Adrenal gland (tissue), 12 donors: ENCODE data around the gene DDX56. TPM values are rescaled to one million over a fixed set of nuclear protein-coding genes. Genes with fewer than 3 reads are reported as not detected.
"Not testable (repeated sequence)": the region's sequence is repeated elsewhere in the genome, so short reads cannot be mapped to it uniquely, and the experiment has no call there.

Source experiments
- DNase-seq, 7 donors: peaks; one replicate each; pipeline ENCODE4 v3.0.0-alpha.2; 2019 to 2020
- H3K27ac ChIP-seq, 5 donors: fragments of 200-600 bp; sonication (generic) in 4 of 5; 1 replicate in 3 of 5; 2 replicates in 2 of 5; pipeline versions ENCODE4 v1.5.1 to v1.8.0; 2016 to 2020; ENCODE audit warnings: mild to moderate bottlenecking in 1 of 5
- H3K27me3 ChIP-seq: fragments of 200-600 bp; 2 replicates; pipeline ENCODE4 v1.8.0; 2021
- H3K36me3 ChIP-seq, 2 donors: fragments of 200-600 bp; replicated peaks in 1 of 2; 1 replicate in 1 of 2; 2 replicates in 1 of 2; pipeline versions ENCODE4 v1.5.1 to v1.8.0; 2018 to 2022
- H3K4me1 ChIP-seq, 2 donors: fragments of 200-600 bp; replicated peaks in 1 of 2; 1 replicate in 1 of 2; 2 replicates in 1 of 2; pipeline versions ENCODE4 v1.5.1 to v1.8.0; 2018 to 2021
- H3K4me3 ChIP-seq, 4 donors: fragments of 200-600 bp; sonication (generic) in 3 of 4; one replicate each; pipeline ENCODE4 v1.5.1; 2016 to 2018
- H3K9me3 ChIP-seq, 3 donors: fragments of 200-600 bp; sonication (generic) in 1 of 3; replicated peaks in 1 of 3; 1 replicate in 2 of 3; 2 replicates in 1 of 3; pipeline versions ENCODE4 v1.5.1 to v1.8.0; 2016 to 2021
- CTCF ChIP-seq, 6 experiments: fragments of 450-650 bp in 4 of 6; fragments of 200-600 bp in 2 of 6; sonication (generic) in 1 of 6; IDR thresholded peaks; 1 replicate in 5 of 6; 2 replicates in 1 of 6; pipeline versions ENCODE4 v1.5.1 to v1.8.0; 2016 to 2021; ENCODE audit warnings: antibody characterized with exemption in 6 of 6, mild to moderate bottlenecking in 2 of 6, moderate library complexity in 1 of 6
- POLR2A ChIP-seq, 2 donors: fragments of 450-650 bp; IDR thresholded peaks; one replicate each; pipeline ENCODE4 v1.6.1; 2017; ENCODE audit warnings: antibody characterized with exemption in 2 of 2, mild to moderate bottlenecking in 2 of 2, moderate library complexity in 1 of 2
- WGBS, 4 donors: extraction: QIAGEN DNeasy Blood & Tissue Kit in 2 of 4; methylation state at CpG; one replicate each; pipeline versions ENCODE4 v1.1.5 to v1.1.7; 2013 to 2017; 5-methylcytosine and 5-hydroxymethylcytosine counted together
- intact Hi-C, 2 donors: fragments of 100-400 bp; cut with DNase I; formaldehyde crosslinking; loops; one replicate each; pipeline versions ENCODE4 v1.14.1 to v1.15.0; 2022 to 2023
- polyA plus RNA-seq, 3 donors: library from polyadenylated mRNA; stranded (reverse); fragments of 200-250 nt in 2 of 3; fragments of 350-450 nt in 1 of 3; fragmentation: Illumina TruSeq in 1 of 3; extraction: RNeasy Lipid Tissue Mini Kit (QIAGEN cat#74804) in 1 of 3; gene quantifications; one replicate each; pipeline ENCODE4 v1.2.3, GENCODE V29; 2013 to 2014
- total RNA-seq, 9 donors: library from RNA; depleted of rRNA in 4 of 9; stranded (reverse); fragments of >200 nt in 4 of 9; fragments of 120-200 nt in 1 of 9; fragmentation: NEBNext Ultra II Directional in 1 of 9; extraction: Animal tissue kit (Norgen Biotek cat#: 25700) in 1 of 9; gene quantifications; one replicate each; pipeline versions ENCODE4 v1.1.0 to v1.2.4, GENCODE V29; 2013 to 2023
- donor health status: healthy with polysubstance abuse.
- donor health status: Bipolar disorder and iron deficiency.
- donor health status: DM: yes; HTN: yes; CAD: no.
- donor health status: DM: no; HTN: no; CAD: no.
- donor health status: DM: no; HTN: no; CAD: no.
- donor health status: DM: yes; HTN: yes; CAD: no.

The DDX56 gene
- total and polyA plus RNA-seq, 12 donors, result 35.9 to 543 (median 72.8) TPM

DNA sequence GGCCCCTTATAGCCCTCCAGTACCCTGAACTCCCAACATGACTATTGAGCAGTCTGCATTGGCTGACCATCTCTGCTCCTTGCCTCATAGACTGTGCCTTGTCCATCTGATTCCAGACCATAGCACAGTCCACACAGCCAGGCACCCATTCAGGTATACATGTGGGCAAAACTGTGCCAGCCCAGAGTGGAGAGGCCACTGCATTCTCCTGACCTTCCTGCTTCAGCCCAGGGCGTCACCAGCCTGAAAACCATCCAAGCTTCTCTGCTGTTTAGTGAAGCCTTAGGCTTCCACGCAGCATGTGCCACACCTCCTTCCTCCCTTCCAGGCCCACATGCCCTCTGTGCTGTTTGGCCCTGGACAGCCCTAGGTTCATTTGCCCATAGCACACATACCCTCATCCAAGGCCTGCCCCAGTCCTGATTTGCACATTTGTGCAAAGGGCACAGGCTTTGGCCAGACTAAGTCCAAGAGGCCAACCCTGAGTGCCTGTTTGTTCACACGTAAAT, 10.5 kb downstream of the DDX56 start:
- DNase-seq, result peak in 1 of 7 donors; percentile 16
- Histone ChIP-seq H3K4me1 (no peaks in the 10 kb centered on the region), H3K27ac (no peak overlapping the region), H3K4me3 (no peak overlapping the region), H3K36me3 (peaks cover 0 to 39% of the 10 kb centered on the region in 2 donors), H3K27me3 (no peaks in the 10 kb centered on the region), H3K9me3 (no peaks in the 10 kb centered on the region)
- TF ChIP-seq POLR2A (IDR thresholded peaks at IDR 0.05) (no peak), CTCF (IDR thresholded peaks at IDR 0.05) (no peak)
- intact Hi-C loops, result loop anchor here (10.0 kb wide), 3 partner anchors 88 to 498 kb away; partner anchors contain the start of gene PGAM2 (in 1 of the 2)
- 67 to 81% (median 75%) methylated on average over 2 to 3 of the region's 3 CpGs for WGBS, 4 donors

DNA sequence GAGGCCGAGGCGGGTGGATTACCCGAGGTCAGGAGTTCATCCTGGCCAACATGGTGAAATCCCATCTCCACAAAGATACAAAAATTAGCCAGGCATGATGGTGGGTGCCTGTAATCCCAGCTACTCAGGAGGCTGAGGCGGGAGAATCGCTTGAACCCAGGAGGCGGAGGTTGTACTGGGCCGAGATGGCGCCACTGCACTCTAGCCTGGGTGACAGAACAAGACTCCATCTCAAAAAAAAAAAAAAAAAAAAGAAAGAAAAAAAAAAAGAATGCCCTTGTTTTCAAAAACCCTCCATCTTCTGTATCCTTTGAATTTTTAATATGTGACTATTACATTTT, 11.1 kb downstream of the DDX56 start:
- WGBS, 4 donors, result 88 to 92% (median 90%) methylated on average over 3 to 8 of the region's 8 CpGs
- H3K9me3 ChIP-seq, H3K27ac ChIP-seq, H3K27me3 ChIP-seq, H3K4me1 ChIP-seq, H3K4me3 ChIP-seq: not testable (repeated sequence)
- DNase-seq, result peak in 1 of 7 donors; percentile 10
- intact Hi-C loops, result loop anchor here (10.0 kb wide), 3 partner anchors 88 to 498 kb away; partner anchors contain the start of gene PGAM2 (in 1 of the 2)
- peaks cover 0 to 33% of the 10 kb centered on the region in 2 donors for H3K36me3 ChIP-seq

DNA sequence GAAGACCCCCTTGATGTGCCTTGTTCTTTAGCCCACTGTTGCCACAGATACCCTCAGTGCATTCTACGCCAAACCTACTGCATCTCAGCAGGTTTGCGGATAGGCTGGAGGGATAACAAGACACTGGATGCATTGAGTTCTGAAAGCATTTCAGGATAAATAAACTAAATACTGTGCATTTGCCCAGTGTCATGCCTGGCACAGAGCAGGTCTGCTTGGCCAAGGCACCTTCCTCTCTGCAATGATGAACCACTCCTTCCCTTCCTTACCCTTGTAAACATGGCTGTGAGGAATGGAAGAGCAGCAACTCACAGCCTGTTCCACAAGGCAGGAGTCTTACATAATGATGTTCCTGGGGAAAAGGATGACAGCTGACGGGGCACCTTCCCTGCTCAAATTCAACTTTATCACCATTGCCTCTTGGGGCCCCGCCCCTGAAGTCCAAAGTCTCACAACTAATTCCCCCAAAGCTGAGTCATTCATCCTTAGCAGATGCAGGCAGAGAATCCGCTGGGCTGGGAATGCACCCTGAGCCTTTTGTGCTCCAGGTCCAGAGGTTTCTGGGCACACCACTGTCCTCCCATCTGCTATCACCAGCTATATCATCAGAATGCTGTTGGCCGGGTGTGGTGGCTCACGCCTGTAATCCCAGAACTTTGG, 11.6 kb downstream of the DDX56 start:
- H3K27ac ChIP-seq, result no peak overlapping the region
- 78 to 91% (median 84%) methylated on average over 5 to 7 of the region's 7 CpGs for WGBS, 4 donors
- intact Hi-C loops, result loop anchor here (10.0 kb wide), 3 partner anchors 87 to 497 kb away; partner anchors contain the start of gene PGAM2 (in 1 of the 2)
- no peak overlapping the region for H3K4me3 ChIP-seq
- H3K27me3 ChIP-seq, result no peaks in the 10 kb centered on the region
- peaks cover 0 to 28% of the 10 kb centered on the region in 2 donors for H3K36me3 ChIP-seq
- H3K9me3 ChIP-seq, result no peaks in the 10 kb centered on the region
- H3K4me1 ChIP-seq, result no peaks in the 10 kb centered on the region
- peak in 2 of 7 donors; percentile 4 to 9 for DNase-seq
- TF ChIP-seq CTCF (IDR thresholded peaks at IDR 0.05) (no peak), POLR2A (IDR thresholded peaks at IDR 0.05) (no peak)

- DNase-seq, result peak in 1 of 7 donors; percentile 0
- no peaks in the 10 kb centered on the region for H3K4me1 ChIP-seq
- no peaks in the 10 kb centered on the region for H3K27me3 ChIP-seq
- WGBS, 4 donors, result 79 to 92% (median 84%) methylated on average over 3 to 6 of the region's 6 CpGs
- intact Hi-C loops, result loop anchor here (10.0 kb wide), 3 partner anchors 87 to 497 kb away; partner anchors contain the start of gene PGAM2 (in 1 of the 2)
- TF ChIP-seq POLR2A (IDR thresholded peaks at IDR 0.05) (no peak), CTCF (IDR thresholded peaks at IDR 0.05) (no peak)
- no peak overlapping the region for H3K27ac ChIP-seq
- peaks cover 0 to 22% of the 10 kb centered on the region in 2 donors for H3K36me3 ChIP-seq
- H3K4me3 ChIP-seq, result no peak overlapping the region
- no peaks in the 10 kb centered on the region for H3K9me3 ChIP-seq
These were observed 12.2 kb downstream of the DDX56 start for GRCh38 chr7:44561481-44561880.
